T-helper 2 cell treated with Interferon-gamma antibody and Interleukin-4, amounts not matched to agents 5 μg/mL and 100 μg/mL, for 36 hours (primary cell): ENCODE measurements around the gene MRPS15.

Experiments used
- DNase-seq: peaks from one replicate; pipeline ENCODE4 v3.0.0; 2021; ENCODE audit warnings: low spot score
- H3K27ac Mint-ChIP-seq: one replicate; pipeline ENCODE4 v1.8.0; 2021; ENCODE audit warnings: mild to moderate bottlenecking, mixed read lengths
- H3K27me3 Mint-ChIP-seq: one replicate; pipeline ENCODE4 v1.8.0; 2021; ENCODE audit warnings: low read depth, mixed read lengths
- H3K36me3 Mint-ChIP-seq: one replicate; pipeline ENCODE4 v1.8.0; 2021; ENCODE audit warnings: low read depth, mixed read lengths
- H3K4me1 Mint-ChIP-seq: one replicate; pipeline ENCODE4 v1.8.0; 2021; ENCODE audit warnings: low read depth, mixed read lengths
- H3K4me3 Mint-ChIP-seq: one replicate; pipeline ENCODE4 v1.8.0; 2022; ENCODE audit warnings: mild to moderate bottlenecking, moderate library complexity, mixed read lengths
- H3K9me3 Mint-ChIP-seq: one replicate; pipeline ENCODE4 v1.8.0; 2021; ENCODE audit warnings: mixed read lengths

The MRPS15 gene

DNA sequence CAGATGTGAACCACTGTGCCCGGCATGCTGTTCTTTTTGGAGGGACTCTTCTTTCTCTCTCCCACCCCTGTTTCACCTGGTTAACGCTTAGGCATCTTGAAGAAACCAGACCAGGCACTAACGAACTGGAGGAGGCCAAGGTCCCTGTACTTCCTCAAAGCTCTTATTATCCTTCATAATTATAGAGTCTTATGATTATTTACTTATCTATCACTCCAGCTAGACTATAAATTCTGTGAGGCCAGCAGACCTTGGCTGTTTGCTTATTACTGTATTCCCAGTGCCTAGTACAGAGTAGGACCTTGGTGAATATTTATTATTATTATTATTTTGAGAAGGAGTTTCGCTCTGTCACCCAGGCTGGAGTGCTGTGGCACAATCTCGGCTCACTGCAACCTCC is 12.8 kb upstream of the MRPS15 start:
- Mint-ChIP-seq H3K9me3 (no peaks in the 10 kb centered on the region), H3K27ac (no peak overlapping the region), H3K4me3 (no peak overlapping the region), H3K4me1 (peaks cover 25% of the 10 kb centered on the region), H3K27me3 (no peaks in the 10 kb centered on the region), H3K36me3 (no peaks in the 10 kb centered on the region)
- no peak for DNase-seq

DNA sequence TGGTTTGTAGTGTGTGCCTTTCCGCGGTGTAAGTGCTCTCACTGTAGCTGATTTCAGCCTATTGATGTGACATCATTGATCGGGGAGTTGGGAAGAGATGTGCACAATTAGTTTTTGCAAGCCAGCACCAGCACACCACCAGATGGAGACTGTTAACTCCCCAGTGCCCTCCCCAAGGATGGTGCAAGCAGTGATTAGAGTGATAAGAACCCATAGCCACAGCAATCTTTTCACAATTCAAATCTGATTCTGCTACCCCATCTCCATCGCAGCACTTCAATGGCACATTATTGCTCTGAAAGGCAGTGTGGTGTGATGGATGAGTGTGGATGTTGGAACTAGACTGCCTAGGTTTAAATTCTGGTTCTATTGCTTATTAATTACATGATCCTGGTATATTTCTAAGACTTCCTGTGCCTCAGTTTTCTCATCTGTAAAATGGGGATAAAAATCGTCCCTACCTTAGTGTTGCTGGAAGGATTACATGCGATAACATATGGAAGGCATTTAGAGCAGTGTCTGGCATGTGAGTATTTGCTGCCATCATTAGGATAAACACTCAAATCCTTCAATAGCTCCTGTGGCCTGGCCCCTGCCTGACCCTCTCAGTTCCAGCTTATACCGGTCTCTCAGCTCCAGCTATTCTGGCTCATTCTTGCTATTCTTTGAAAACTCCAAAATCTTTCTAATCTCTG is 11.9 kb upstream of the MRPS15 start:
- H3K4me3 Mint-ChIP-seq: no peak overlapping the region
- DNase-seq: no peak
- peaks cover 22% of the 10 kb centered on the region for H3K4me1 Mint-ChIP-seq
- H3K27ac Mint-ChIP-seq: no peak overlapping the region
- H3K36me3 Mint-ChIP-seq: no peaks in the 10 kb centered on the region
- H3K27me3 Mint-ChIP-seq: no peaks in the 10 kb centered on the region
- H3K9me3 Mint-ChIP-seq: no peaks in the 10 kb centered on the region

GRCh38 chr1:36475341-36475740 is 11.2 kb upstream of the MRPS15 start:
- no peaks in the 10 kb centered on the region for H3K36me3 Mint-ChIP-seq
- no peaks in the 10 kb centered on the region for H3K9me3 Mint-ChIP-seq
- H3K4me3 Mint-ChIP-seq: no peak overlapping the region

GRCh38 chr1:36472656-36473055 is 8.5 kb upstream of the MRPS15 start:
- no peak for DNase-seq
- Mint-ChIP-seq H3K4me1 (peaks cover 15% of the 10 kb centered on the region), H3K27me3 (no peaks in the 10 kb centered on the region), H3K36me3 (no peaks in the 10 kb centered on the region), H3K9me3 (no peaks in the 10 kb centered on the region), H3K4me3 (no peak overlapping the region), H3K27ac (no peak overlapping the region)

More at GRCh38 chr1:36475341-36475740, 11.2 kb upstream of the MRPS15 start:
- H3K4me1 Mint-ChIP-seq: peaks cover 22% of the 10 kb centered on the region
- H3K27ac Mint-ChIP-seq: no peak overlapping the region
- no peaks in the 10 kb centered on the region for H3K27me3 Mint-ChIP-seq
- no peak for DNase-seq

- Mint-ChIP-seq H3K4me3 (no peak overlapping the region), H3K36me3 (no peaks in the 10 kb centered on the region), H3K27ac (no peak overlapping the region), H3K9me3 (no peaks in the 10 kb centered on the region), H3K4me1 (peaks cover 15% of the 10 kb centered on the region), H3K27me3 (no peaks in the 10 kb centered on the region)
- DNase-seq: no peak
These were observed 7.9 kb upstream of the MRPS15 start for GRCh38 chr1:36471830-36472641.

DNA sequence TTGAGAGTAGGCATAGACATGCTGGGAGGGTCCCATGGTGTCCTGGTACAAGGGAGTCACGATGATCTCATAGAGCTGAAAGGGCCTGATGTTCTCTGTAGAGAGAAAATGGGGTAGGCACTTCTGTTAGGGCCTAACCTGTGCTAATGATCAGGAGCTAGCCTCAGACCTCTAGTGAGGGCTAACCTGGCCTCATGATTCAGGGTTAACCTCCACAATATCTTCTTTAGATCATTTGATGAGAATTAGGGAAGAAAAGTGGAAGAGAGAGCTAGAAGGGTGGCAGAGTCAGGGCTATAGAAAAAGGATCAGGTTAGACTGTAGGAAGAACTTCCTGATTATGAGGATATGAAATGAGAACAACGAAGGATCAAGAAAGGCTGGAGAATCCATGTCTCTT is 5.0 kb upstream of the MRPS15 start:
- no peak for DNase-seq
- no peaks in the 10 kb centered on the region for H3K9me3 Mint-ChIP-seq
- H3K4me1 Mint-ChIP-seq: peaks cover 20% of the 10 kb centered on the region
- H3K27ac Mint-ChIP-seq: no peak overlapping the region
- H3K36me3 Mint-ChIP-seq: no peaks in the 10 kb centered on the region
- H3K27me3 Mint-ChIP-seq: no peaks in the 10 kb centered on the region
- H3K4me3 Mint-ChIP-seq: no peak overlapping the region

DNA sequence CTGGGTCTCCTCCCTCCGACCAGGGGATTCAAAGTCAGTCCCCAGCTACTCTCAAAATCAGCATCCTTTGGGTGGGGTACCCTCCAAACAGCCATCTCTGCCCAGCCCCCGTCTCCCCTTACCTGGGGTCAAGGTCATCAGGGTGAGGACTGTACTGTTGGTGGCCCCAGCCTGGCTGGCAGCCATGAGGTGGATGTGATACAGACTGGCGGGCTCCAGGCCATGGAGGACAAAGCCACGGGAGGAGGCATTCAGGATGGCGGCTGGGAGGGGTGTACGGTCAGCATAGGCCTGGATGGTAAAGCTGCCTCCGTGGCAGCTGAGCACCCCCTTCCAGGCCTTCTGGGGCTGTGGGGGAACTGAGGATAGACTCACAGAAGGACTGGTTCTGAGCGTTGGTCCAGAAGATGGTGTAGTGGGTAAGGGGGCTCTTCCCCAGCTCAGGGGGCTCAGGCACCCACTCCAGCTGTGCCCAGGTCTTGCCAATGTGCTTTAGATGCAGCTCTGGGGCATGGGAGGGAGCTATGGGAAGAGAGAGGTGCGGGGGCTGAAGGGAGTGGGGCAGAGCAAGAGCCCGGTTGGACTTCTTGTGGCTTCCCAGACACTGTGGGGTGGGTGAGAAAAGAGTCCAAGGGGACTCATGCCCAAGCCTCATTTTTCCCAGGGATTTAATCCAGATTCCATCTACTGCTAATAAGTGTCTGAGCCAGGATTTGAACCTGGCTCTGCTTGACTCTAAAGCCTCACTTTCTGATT is 3.7 kb upstream of the MRPS15 start:
- Mint-ChIP-seq H3K27me3 (no peaks in the 10 kb centered on the region), H3K36me3 (peaks cover 5% of the 10 kb centered on the region), H3K27ac (no peak overlapping the region), H3K4me1 (peaks cover 13% of the 10 kb centered on the region), H3K4me3 (no peak overlapping the region), H3K9me3 (no peaks in the 10 kb centered on the region)
- no peak for DNase-seq

- H3K36me3 Mint-ChIP-seq: peaks cover 10% of the 10 kb centered on the region
- H3K9me3 Mint-ChIP-seq: no peaks in the 10 kb centered on the region
- no peak overlapping the region for H3K27ac Mint-ChIP-seq
These were observed 2.8 kb upstream of the MRPS15 start for GRCh38 chr1:36467027-36467410.

GRCh38 chr1:36466370-36467026 is 2.3 kb upstream of the MRPS15 start:
- Mint-ChIP-seq H3K4me1 (peaks cover 20% of the 10 kb centered on the region), H3K27ac (no peak overlapping the region), H3K27me3 (no peaks in the 10 kb centered on the region), H3K4me3 (no peak overlapping the region), H3K9me3 (no peaks in the 10 kb centered on the region), H3K36me3 (peaks cover 15% of the 10 kb centered on the region)
- no peak for DNase-seq

More at GRCh38 chr1:36467027-36467410, 2.8 kb upstream of the MRPS15 start:
- Mint-ChIP-seq H3K27me3 (no peaks in the 10 kb centered on the region), H3K4me1 (peaks cover 17% of the 10 kb centered on the region), H3K4me3 (no peak overlapping the region)
- no peak for DNase-seq

DNA sequence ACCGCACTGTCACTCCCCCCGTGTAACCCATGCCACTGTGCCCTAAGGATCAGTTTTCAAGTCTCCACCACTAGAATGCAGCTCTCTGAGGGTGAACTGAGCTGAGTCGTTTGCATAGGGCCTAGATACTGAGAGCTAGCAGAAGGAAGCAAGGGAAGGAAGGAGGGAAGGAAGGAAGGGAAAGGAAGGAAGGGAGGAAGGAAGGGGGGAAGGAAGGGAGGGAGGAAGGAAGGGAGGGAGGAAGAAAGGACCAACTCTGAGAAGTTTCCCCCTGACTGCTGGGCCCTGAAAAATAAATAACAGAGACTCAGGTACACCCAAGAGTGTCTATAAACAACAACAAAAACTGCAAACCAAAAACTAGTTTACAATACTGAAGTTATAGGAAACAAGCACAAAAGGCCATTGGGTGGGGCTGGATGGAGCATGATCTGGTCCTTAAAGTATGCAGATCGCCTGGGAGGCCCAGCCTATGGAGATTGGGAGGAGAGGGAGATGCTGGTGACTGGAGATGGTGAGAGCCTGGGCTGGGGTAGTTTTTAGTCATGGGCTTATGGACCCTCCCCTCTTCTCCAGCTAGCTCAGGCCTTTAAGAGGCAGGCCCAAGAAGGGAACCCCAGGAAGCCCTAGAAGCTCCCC is 1.7 kb upstream of the MRPS15 start:
- no peak for DNase-seq
- Mint-ChIP-seq H3K27ac (peak overlapping the region; percentile 45), H3K27me3 (no peaks in the 10 kb centered on the region), H3K36me3 (peaks cover 22% of the 10 kb centered on the region), H3K4me1 (peaks cover 23% of the 10 kb centered on the region), H3K4me3 (no peak overlapping the region), H3K9me3 (no peaks in the 10 kb centered on the region)

GRCh38 chr1:36464605-36465393 is 615 bp upstream of the MRPS15 start:
- Mint-ChIP-seq H3K9me3 (no peaks in the 10 kb centered on the region), H3K4me3 (peak overlapping the region; percentile 96), H3K27me3 (no peaks in the 10 kb centered on the region), H3K36me3 (peaks cover 31% of the 10 kb centered on the region), H3K27ac (peak overlapping the region; percentile 95), H3K4me1 (peaks cover 27% of the 10 kb centered on the region)
- no peak for DNase-seq

DNA sequence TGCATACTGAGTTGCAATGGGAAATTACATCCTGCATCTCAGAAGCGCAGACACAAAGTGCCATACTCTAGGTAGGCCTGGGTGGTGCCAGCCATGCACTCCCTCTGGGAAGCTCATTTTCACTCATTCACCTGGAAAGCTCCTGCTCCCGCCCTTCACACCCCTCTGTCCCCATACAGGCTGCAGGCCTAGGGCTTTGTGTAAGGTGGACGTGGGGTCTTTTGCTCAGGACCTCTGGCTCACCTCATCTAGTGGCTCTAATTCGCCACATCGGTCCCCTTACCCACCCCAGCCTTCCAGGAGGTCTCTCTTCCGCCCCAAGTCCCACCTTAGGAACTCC is 751 bp downstream of the MRPS15 start:
- DNase-seq: no peak
- Mint-ChIP-seq H3K9me3 (no peaks in the 10 kb centered on the region), H3K27me3 (no peaks in the 10 kb centered on the region), H3K4me1 (peaks cover 39% of the 10 kb centered on the region), H3K4me3 (peak overlapping the region; percentile 96), H3K36me3 (peaks cover 44% of the 10 kb centered on the region), H3K27ac (peak overlapping the region; percentile 95)

DNA sequence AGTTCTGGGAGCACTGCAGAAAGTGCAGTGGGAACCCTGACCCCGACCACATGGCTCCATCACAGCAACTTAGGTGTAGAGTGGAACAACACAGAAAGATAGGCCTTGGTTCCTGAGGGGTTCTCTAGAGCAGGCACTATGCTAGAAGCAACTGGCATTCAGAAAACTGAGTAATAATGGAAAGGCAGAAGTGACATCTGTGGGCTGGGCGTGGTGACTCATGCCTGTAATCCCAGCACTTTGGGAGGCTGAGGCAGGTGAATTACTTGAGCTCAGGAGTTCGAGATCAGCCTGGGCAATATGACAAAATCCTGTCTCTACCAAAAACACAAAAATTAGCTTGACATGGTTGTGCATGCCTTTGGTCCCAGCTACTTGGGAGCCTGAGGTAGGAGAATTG is 5.3 kb downstream of the MRPS15 start:
- Mint-ChIP-seq H3K4me1 (peaks cover 59% of the 10 kb centered on the region), H3K27ac (peak overlapping the region; percentile 91), H3K9me3 (no peaks in the 10 kb centered on the region), H3K36me3 (peaks cover 81% of the 10 kb centered on the region), H3K4me3 (peak overlapping the region; percentile 85), H3K27me3 (no peaks in the 10 kb centered on the region)
- peak; percentile 60 for DNase-seq
